A172 (cell line): ENCODE results near the gene KRT2. TPM values are rescaled to one million over a fixed set of nuclear protein-coding genes. Genes with fewer than 3 reads are reported as not detected.

Source experiments
- DNase-seq: peaks from one replicate; pipeline ENCODE4 v3.0.0-alpha.2; 2015; ENCODE audit warnings: low spot score
- total RNA-seq: library from RNA; depleted of rRNA; stranded (reverse); fragments of >200 nt; shearing (Covaris generic); gene quantifications from 2 replicates; pipeline ENCODE4 v1.2.3, GENCODE V29; 2014; rRNA removed

The KRT2 gene
- not detected in 2 replicates for total RNA-seq

GRCh38 chr12:52651726-52652261 lies at the start of gene KRT2:
Gene KRT2 (minus strand): TSS chr12:52652211. CDS start chr12:52652142, 69 bp downstream.
- DNase-seq = no peak

DNA sequence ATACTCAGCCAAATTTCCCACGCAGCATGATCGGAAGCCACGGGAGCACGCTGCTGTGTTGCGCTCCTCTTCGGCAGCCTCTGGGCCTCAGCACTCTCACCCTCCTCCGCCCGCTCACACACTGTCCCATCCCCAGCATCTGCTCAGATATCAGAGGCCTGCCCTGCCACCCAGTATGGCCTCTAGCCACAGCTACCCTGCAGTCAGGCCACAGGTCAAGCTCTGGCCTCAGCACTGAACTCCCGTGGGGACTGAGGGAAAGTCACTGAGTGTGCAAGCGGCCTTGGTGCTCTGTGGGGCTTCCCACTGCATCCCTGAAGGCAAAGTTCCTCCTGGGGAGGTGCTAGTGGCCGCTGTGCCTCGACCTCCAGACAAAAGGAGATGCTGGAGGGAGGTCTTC lies 49.3 kb upstream of the KRT2 start:
- no peak for DNase-seq

- DNase-seq = no peak
These were observed 47.9 kb upstream of the KRT2 start for GRCh38 chr12:52699960-52700359.

DNA sequence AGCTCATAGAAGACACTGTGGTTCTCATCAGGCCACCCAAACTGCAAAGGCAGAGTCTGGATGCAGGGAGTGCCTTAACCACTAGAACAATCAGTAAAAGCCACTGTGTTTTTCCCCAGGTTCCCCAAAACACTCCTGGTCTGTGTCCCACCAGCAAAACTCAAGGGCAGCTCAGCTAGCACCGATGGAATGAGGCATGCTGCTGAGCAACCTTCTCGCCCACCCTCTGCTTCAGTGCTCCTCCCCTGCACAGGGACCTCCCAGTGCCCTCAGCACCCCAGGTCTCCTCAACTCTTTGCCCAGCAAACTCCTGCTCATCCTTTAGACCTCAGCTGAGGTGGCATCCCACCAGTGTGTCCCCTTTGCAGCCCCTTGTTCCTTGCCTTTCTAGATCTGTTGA lies 47.4 kb upstream of the KRT2 start:
- DNase-seq = no peak

GRCh38 chr12:52698651-52699340 lies 46.8 kb upstream of the KRT2 start:
- DNase-seq = no peak

DNA sequence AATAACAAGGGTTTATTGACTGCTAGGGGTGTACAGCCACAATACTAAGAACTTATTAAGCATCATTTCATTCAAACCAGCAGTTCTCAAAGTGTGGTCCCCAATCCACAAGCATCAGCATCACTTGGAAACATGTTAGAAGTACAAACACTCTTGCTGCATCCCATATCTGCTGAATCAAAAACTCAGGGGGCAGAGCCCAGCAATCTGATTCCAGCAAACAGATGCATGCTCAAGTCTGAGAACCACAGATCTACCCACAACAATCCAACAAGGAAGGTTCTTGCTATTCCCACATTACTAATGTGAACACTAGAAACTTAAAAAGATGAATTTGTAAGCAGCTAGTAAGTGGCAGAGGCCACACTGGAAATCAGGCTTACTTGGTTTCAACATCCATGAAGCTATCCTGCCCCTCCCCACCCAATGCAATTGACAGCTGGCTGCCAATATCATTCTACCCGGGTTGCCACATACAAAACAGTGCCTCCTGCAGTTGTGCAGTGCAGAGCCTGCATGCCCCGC lies 45.1 kb upstream of the KRT2 start:
- no peak for DNase-seq

- DNase-seq = no peak
These were observed 44.6 kb upstream of the KRT2 start for GRCh38 chr12:52696588-52696987.

DNA sequence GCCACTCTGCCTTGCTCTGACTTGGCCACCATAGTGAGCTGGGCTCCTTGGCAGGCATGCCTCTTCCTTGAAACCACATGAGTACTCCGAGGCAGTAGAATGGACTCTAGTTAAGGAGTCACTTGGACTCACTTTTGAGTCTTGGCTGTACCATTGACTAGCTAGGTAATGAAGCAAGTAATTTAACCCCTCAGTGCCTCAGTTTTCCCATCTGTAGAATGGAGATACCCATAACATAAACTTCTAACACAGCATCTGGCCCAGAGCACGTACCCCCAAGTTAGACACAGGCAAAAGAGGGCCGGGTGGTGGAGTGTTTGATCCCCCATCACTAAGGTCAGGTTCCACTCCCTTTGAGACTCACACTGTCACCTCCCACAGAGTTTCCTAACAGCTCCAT lies 43.0 kb upstream of the KRT2 start:
- no peak for DNase-seq

DNA sequence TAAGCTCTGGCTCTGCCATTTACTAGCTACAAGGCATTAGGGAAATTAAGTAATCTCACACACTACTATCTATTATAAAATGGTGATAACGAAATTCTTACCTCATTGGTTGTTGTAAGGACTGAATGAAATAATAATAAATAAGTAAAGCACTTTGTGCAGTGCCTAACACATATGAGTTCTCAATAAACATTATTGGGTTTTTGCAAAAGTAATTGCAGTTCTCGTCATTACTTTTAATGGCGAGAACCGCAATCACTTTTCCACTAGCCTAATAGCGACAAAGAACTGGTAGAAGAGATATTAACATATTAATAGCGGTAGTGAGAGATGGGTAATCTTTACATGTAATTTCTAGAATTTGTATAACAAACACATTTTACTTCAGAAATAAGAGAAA lies 42.1 kb upstream of the KRT2 start:
- no peak for DNase-seq

GRCh38 chr12:52693261-52693660 lies 41.2 kb upstream of the KRT2 start:
- no peak for DNase-seq

DNA sequence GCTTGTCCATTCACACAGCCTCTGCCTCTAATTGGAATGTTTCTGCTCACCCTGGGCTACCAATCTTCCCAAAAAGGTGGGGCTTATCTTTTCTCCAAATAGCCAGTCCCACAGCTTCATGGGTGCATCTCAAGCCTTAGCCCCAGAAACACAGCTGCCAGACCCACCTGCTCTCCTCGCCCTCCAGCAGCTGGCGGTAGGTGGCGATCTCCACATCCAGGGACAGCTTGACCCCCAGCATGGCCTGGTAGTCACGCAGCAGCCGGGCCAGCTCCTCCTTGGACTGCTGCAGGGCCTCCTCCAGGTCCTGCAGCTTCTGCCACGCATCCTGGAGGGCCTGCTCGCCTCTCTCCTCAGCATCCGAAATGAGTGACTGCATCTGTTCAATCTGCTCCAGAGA lies 40.2 kb upstream of the KRT2 start:
- no peak for DNase-seq

GRCh38 chr12:52691841-52692150 lies 39.8 kb upstream of the KRT2 start:
- no peak for DNase-seq

DNA sequence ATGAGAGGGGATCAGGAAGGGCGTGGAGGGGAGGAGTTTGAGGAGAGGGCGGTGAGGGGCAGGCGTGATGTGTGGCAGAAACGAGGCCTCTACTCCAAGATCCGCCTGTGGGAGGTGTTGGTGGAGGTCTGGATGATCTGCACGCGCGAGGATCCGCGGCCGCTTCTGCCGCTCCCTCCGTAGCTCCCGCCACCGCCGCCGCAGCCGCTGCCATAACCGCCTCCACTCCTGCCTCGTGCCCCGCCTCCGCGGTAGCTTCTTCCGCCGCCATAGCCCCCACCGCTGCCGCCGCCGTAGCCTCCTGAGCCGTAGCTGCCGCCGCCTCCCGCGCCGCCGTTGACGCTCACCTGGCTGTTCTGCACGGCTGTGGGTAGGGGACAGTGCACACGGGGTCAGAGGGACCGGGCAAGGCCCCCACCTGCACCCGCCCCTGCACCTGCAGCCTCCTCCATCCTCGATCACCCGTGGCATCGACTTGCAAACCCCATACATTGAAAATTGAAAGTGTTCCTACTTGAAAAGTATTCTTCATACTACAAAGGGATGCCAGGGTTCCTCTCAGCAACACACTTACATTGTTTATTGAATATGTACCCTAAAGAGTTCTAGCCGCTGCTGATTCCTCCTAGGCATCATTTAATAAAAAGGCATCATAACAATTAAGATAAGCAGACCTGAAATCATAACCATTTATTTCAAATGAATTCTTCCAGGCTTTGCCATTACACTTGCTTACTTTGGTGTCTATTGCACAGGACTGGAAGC lies 39.2 kb upstream of the KRT2 start:
- no peak for DNase-seq

DNA sequence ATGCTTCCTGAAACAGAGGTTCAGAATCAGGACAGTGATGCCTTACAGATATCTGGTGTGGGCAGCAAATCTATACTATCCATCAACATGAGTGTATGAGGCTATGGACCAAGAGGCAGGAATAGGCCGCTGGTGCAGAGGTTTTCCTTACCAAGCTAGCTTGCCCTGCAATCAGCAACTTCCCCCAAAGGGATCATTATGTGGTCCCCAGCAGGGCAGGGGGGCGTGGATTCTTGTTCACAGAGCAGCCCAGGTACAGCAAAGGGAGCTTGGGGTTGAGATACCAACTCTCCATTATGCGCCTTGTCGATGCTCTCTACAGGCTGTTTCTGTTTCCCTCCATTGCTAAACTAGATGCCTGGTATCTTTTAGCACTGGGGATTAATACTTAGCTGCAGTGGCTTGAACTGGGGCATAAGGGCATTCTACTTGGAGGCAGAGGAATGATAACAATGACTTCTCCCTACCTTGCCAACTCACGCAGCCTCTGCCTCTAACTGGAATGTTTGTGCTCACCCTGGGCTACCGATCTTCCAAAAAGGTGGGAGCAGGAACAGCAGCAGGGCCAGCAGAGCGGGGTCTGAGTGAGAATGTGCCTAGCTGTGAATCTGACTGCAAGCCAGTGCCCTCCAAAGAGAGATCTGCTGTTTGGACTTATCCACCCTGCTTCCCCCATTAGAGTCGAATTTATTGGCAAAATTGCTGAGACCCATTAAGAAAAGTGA lies 38.5 kb upstream of the KRT2 start:
- DNase-seq = no peak

GRCh38 chr12:52689936-52690335 lies 37.9 kb upstream of the KRT2 start:
- DNase-seq = no peak

DNA sequence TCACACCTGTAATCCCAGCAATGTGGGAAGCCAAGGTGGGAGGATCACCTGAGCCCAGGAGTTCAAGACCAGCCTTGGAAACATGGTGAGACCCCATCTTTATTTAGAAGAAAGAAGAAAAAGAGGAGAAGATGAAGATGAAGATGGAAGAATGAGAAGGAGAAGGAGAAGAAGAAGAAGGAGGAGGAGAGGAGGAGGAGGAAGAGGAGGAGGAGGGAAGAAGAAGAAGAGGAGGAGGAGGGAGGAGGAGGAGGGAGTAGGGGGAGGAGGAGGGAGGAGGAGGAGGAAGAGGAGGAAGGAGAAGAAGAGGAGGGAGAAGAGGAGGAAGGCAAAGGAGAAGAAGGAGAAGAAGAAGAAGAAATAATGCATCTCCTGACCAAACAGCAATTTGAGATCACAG lies 37.2 kb upstream of the KRT2 start:
- DNase-seq = no peak

- DNase-seq = no peak
These were observed 36.5 kb upstream of the KRT2 start for GRCh38 chr12:52688481-52688880.

DNA sequence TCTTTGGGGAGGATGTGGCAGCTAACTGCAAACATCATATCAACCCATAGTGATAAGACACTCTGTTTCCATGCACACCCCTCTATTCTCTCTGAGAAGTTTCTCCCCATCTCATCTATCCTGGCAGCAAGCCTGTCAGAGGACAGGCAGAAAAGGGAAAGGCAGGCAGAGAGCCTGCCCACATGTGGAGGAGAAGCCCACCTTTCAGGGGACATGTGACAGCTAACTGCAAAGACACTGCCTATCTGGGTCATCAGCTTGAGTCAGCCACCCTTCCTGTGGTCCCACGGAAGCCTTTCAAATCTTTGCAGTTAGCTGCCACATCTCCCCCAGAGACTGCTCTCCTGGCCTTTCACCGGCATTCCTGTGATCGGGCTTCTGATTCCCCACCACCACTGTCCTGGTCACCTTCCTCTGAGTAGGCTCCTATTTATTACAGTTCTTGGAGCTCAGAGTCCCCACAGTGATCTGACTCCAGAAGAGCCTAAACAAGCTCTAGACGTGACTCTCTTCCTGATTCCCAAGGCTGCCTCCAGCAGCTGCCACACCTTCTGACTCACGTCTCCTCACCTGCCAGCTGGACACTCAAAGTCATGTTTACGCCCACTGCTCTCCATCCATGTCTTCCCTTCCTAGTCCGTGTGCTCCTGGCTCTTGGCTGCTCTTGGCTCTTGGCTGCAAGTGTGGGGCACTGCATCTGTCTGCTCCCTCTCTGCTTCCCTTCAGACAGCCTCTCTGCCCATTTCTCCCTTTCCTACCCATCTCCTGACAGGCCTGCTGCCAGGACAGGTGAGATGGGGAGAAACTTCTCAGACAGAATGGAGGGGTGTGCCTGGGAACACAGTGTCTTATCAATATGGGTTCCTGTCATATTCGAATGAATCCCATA lies 35.7 kb upstream of the KRT2 start:
- no peak for DNase-seq

GRCh38 chr12:52686756-52687487 lies 34.9 kb upstream of the KRT2 start:
- no peak for DNase-seq

DNA sequence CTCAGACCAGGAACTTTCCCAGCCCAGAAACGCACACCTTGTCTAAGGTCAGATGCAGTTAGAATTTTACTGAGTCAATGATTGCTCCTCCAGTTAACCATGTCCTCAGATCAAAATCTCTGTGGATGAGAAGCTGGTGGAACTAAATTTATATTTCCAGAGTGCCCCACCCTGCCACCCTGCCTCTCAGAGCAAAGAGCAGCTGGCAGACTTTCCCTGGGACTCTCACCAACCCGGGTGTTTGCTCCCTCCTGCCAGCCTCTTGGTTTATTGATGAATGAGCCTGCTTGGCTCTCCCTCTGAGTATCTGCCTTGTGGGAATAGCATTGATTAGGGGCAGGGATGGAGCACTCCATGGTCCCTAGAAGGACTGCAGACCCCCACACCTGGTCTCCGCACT lies 34.1 kb upstream of the KRT2 start:
- DNase-seq = no peak

DNA sequence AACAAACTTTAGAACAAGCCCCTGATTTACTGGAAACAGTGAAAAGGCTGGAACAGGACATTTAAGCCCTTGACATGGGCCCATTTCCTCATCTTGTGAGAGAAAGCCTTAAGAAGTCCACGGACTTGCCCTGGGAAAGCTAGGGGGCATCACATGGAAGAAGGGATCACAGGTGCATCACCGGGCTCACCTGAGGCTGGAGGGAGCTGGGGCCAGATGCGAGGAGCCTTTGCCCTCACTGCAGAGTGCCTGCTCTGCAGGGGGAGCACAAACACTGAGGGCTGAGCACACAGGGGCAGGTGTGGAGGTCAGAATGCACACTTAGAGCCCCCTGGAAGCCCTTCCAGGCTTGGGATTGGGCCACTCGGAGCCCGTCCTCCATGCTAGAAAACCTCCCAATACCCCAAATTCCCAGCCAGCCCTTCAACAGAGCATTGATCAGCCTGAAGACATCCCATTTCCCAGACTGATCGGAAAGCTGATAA lies 33.4 kb upstream of the KRT2 start:
- no peak for DNase-seq
